Measurements from ENCODE around the gene ZNF106. TPM values are rescaled to one million over a fixed set of nuclear protein-coding genes. Genes with fewer than 3 reads are reported as not detected.

The ZNF106 gene
- total and polyA plus RNA-seq, 4 donors = 7.5 to 25.4 (median 20.5) TPM

GRCh38 chr15:42474827-42475226, 16.1 kb downstream of the ZNF106 start:
- Histone ChIP-seq H3K9ac (ENCODE audit: low read depth in 1 of 2, low read length in 2 of 2) (no peak overlapping the region), H3K27me3 (ENCODE audit: control insufficient read depth in 4 of 4, insufficient read depth in 4 of 4, low read length in 3 of 4) (no peaks in the 10 kb centered on the region), H3K4me3 (ENCODE audit: low read depth in 1 of 3, low read length in 3 of 3) (no peak overlapping the region), H3K27ac (ENCODE audit: low read depth in 1 of 2, low read length in 2 of 2) (no peak overlapping the region), H3K9me3 (ENCODE audit: control insufficient read depth in 4 of 4, low read length in 3 of 4) (no peaks in the 10 kb centered on the region), H3K4me1 (ENCODE audit: control insufficient read depth in 4 of 4, insufficient read depth in 4 of 4, low read length in 3 of 4) (no peaks in the 10 kb centered on the region), H3K36me3 (ENCODE audit: control insufficient read depth in 4 of 4, insufficient read depth in 3 of 4, low read depth in 1 of 4, low read length in 3 of 4) (peaks cover 0 to 4% (median 3%) of the 10 kb centered on the region in 4 donors)
- WGBS = 75% methylated on average over 2 of the region's 2 CpGs
- TF ChIP-seq SP1 (IDR thresholded peaks at IDR 0.05) (no peak), CTCF (IDR thresholded peaks at IDR 0.05; ENCODE audit: low read depth, low read length, missing input control) (no peak), GABPA (IDR thresholded peaks at IDR 0.05 in 1 of 2, conservative IDR thresholded peaks at IDR 0.05 in 1 of 2) (no peak), NR2F2 (IDR thresholded peaks at IDR 0.05) (no peak), HNF4A (conservative IDR thresholded peaks at IDR 0.05) (no peak), HNF4G (IDR thresholded peaks at IDR 0.05) (no peak), YY1 (IDR thresholded peaks at IDR 0.05) (no peak), FOXA2 (IDR thresholded peaks at IDR 0.05) (no peak), RAD21 (IDR thresholded peaks at IDR 0.05) (no peak), EGR1 (IDR thresholded peaks at IDR 0.05; ENCODE audit: low read depth in 2 of 2) (no peak), TAF1 (conservative IDR thresholded peaks at IDR 0.05) (no peak), JUND (IDR thresholded peaks at IDR 0.05) (no peak), ATF3 (IDR thresholded peaks at IDR 0.05) (no peak), MAX (IDR thresholded peaks at IDR 0.05) (no peak), RXRA (IDR thresholded peaks at IDR 0.05) (no peak), FOXA1 (IDR thresholded peaks at IDR 0.05) (no peak)
- TF ChIP-seq, protein P1, sequence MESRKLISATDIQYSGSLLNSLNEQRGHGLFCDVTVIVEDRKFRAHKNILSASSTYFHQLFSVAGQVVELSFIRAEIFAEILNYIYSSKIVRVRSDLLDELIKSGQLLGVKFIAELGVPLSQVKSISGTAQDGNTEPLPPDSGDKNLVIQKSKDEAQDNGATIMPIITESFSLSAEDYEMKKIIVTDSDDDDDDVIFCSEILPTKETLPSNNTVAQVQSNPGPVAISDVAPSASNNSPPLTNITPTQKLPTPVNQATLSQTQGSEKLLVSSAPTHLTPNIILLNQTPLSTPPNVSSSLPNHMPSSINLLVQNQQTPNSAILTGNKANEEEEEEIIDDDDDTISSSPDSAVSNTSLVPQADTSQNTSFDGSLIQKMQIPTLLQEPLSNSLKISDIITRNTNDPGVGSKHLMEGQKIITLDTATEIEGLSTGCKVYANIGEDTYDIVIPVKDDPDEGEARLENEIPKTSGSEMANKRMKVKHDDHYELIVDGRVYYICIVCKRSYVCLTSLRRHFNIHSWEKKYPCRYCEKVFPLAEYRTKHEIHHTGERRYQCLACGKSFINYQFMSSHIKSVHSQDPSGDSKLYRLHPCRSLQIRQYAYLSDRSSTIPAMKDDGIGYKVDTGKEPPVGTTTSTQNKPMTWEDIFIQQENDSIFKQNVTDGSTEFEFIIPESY (IDR thresholded peaks at IDR 0.05) = no peak
- TF ChIP-seq, protein P2, sequence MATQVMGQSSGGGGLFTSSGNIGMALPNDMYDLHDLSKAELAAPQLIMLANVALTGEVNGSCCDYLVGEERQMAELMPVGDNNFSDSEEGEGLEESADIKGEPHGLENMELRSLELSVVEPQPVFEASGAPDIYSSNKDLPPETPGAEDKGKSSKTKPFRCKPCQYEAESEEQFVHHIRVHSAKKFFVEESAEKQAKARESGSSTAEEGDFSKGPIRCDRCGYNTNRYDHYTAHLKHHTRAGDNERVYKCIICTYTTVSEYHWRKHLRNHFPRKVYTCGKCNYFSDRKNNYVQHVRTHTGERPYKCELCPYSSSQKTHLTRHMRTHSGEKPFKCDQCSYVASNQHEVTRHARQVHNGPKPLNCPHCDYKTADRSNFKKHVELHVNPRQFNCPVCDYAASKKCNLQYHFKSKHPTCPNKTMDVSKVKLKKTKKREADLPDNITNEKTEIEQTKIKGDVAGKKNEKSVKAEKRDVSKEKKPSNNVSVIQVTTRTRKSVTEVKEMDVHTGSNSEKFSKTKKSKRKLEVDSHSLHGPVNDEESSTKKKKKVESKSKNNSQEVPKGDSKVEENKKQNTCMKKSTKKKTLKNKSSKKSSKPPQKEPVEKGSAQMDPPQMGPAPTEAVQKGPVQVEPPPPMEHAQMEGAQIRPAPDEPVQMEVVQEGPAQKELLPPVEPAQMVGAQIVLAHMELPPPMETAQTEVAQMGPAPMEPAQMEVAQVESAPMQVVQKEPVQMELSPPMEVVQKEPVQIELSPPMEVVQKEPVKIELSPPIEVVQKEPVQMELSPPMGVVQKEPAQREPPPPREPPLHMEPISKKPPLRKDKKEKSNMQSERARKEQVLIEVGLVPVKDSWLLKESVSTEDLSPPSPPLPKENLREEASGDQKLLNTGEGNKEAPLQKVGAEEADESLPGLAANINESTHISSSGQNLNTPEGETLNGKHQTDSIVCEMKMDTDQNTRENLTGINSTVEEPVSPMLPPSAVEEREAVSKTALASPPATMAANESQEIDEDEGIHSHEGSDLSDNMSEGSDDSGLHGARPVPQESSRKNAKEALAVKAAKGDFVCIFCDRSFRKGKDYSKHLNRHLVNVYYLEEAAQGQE (IDR thresholded peaks at IDR 0.05) = no peak
- no peak for DNase-seq (ENCODE audit: low spot score)

Measured in liver (tissue), 9 donors.